Activated B cell treated with CpG ODN at 0.5 μM for 24 hours (primary cell): Measurements from ENCODE around the gene CEP72. TPM values are rescaled to one million over a fixed set of nuclear protein-coding genes. Genes with fewer than 3 reads are reported as not detected.
A peak's percentile ranks its signal among the peaks of the same experiment; 100 is the strongest.

Source experiments
- ATAC-seq: fragments of 200-7000 bp; cut with Tn5 transposase; one replicate; pipeline ENCODE4 v1.10.0; 2021; ENCODE audit warnings: low read depth, mild to moderate bottlenecking, moderate library complexity
- CTCF ChIA-PET: fragments of 350-600 bp; sonication (Branson Sonifier 250); formaldehyde crosslinking; loops from one replicate; lab custom pipeline; 2021; ENCODE audit warnings: antibody characterized with exemption; lab: Charles Lee
- POLR2A ChIA-PET: fragments of 350-600 bp; sonication (Branson Sonifier 250); formaldehyde crosslinking; loops from one replicate; lab custom pipeline; 2021; ENCODE audit warnings: antibody characterized with exemption; lab: Charles Lee
- DNase-seq: peaks from one replicate; pipeline ENCODE4 v3.0.0; 2022
- H3K27ac Mint-ChIP-seq: one replicate; pipeline ENCODE4 v1.8.0; 2020; ENCODE audit warnings: mixed read lengths
- H3K27me3 Mint-ChIP-seq: one replicate; pipeline ENCODE4 v1.8.0; 2021; ENCODE audit warnings: mixed read lengths
- H3K36me3 Mint-ChIP-seq: one replicate; pipeline ENCODE4 v1.8.0; 2021; ENCODE audit warnings: low read depth, mixed read lengths
- H3K4me1 Mint-ChIP-seq: one replicate; pipeline ENCODE4 v1.8.0; 2021; ENCODE audit warnings: mixed read lengths
- H3K4me3 Mint-ChIP-seq: one replicate; pipeline ENCODE4 v1.8.0; 2020; ENCODE audit warnings: mild to moderate bottlenecking, mixed read lengths
- H3K9me3 Mint-ChIP-seq: one replicate; pipeline ENCODE4 v1.8.0; 2020; ENCODE audit warnings: mixed read lengths
- CTCF ChIP-seq: fragments of 200-600 bp; IDR thresholded peaks from one replicate; pipeline ENCODE4 v1.8.0; 2022; ENCODE audit warnings: antibody characterized with exemption, mild to moderate bottlenecking
- intact Hi-C: fragments of 100-400 bp; cut with micrococcal nuclease; formaldehyde crosslinking; loops from one replicate; pipeline ENCODE4 v1.15.1; 2024
- total RNA-seq: library from RNA; stranded (reverse); gene quantifications from 2 replicates; pipeline ENCODE4 v1.2.3, GENCODE V29; 2022

Gene CEP72
- total RNA-seq, 1 donor from 2014 or later: 17.4 TPM

- Mint-ChIP-seq H3K36me3 (peaks cover 21% of the 10 kb centered on the region), H3K27me3 (no peaks in the 10 kb centered on the region), H3K9me3 (no peaks in the 10 kb centered on the region), H3K4me1 (no peaks in the 10 kb centered on the region), H3K4me3 (no peak overlapping the region), H3K27ac (no peak overlapping the region)
- intact Hi-C loops: loop anchor here (10.0 kb wide), 1 partner anchor 51 kb away; the partner anchor contains the start of gene CEP72
- no peak for ATAC-seq
- DNase-seq: no peak
- ChIA-PET POLR2A (no interaction called here), CTCF (no interaction called here)
- no peak for TF ChIP-seq CTCF
Measured at GRCh38 chr5:665956-666711, 54.0 kb downstream of the CEP72 start.

GRCh38 chr5:666816-667498 is 54.8 kb downstream of the CEP72 start:
- peaks cover 18% of the 10 kb centered on the region for H3K36me3 Mint-ChIP-seq
- POLR2A ChIA-PET: no interaction called here
- H3K9me3 Mint-ChIP-seq: no peaks in the 10 kb centered on the region
- intact Hi-C loops: loop anchor here (10.0 kb wide), 1 partner anchor 52 kb away; the partner anchor contains the start of gene CEP72
- no peaks in the 10 kb centered on the region for H3K27me3 Mint-ChIP-seq
- no peak overlapping the region for H3K4me3 Mint-ChIP-seq
- H3K27ac Mint-ChIP-seq: no peak overlapping the region
- DNase-seq: peak; percentile 9
- CTCF ChIA-PET: no interaction called here
- peaks cover under 1% of the 10 kb centered on the region for H3K4me1 Mint-ChIP-seq
- TF ChIP-seq CTCF: no peak
- no peak for ATAC-seq

- TF ChIP-seq CTCF: no peak
- Mint-ChIP-seq H3K4me3 (no peak overlapping the region), H3K27me3 (peaks cover 6% of the 10 kb centered on the region), H3K9me3 (no peaks in the 10 kb centered on the region), H3K36me3 (peaks cover 15% of the 10 kb centered on the region), H3K27ac (no peak overlapping the region), H3K4me1 (peaks cover 13% of the 10 kb centered on the region)
- ChIA-PET POLR2A (no interaction called here), CTCF (interaction anchor here (1.4 to 3.3 kb wide), 2 partner anchors 234 to 236 kb away, joined by 3 to 20 read pairs; no protein-coding TSS in a partner anchor)
- intact Hi-C loops: loop anchor here (10.0 kb wide), 1 partner anchor 54 kb away; the partner anchor contains the start of gene CEP72
- DNase-seq: no peak
- no peak for ATAC-seq
Measured at GRCh38 chr5:668283-668995, 56.3 kb downstream of the CEP72 start.

- H3K27ac Mint-ChIP-seq: no peak overlapping the region
- POLR2A ChIA-PET: no interaction called here
Measured at GRCh38 chr5:669111-669841, 57.1 kb downstream of the CEP72 start.

More at GRCh38 chr5:669111-669841, 57.1 kb downstream of the CEP72 start:
- Mint-ChIP-seq H3K27me3 (peaks cover 8% of the 10 kb centered on the region), H3K4me3 (no peak overlapping the region), H3K4me1 (peaks cover 13% of the 10 kb centered on the region), H3K36me3 (peaks cover 12% of the 10 kb centered on the region), H3K9me3 (no peaks in the 10 kb centered on the region)
- peak; percentile 40 for DNase-seq
- TF ChIP-seq CTCF: no peak
- peak; percentile 32 for ATAC-seq
- intact Hi-C loops: loop anchor here (10.0 kb wide), 1 partner anchor 54 kb away; the partner anchor contains the start of gene CEP72
- CTCF ChIA-PET: interaction anchor here (1.1 to 3.3 kb wide), 3 partner anchors 223 to 236 kb away, joined by 3 to 20 read pairs (median 3); no protein-coding TSS in a partner anchor
